Fibroblast of skin of abdomen (primary cell): Measurements from ENCODE around the gene SNF8.

Experiments
- DNase-seq: peaks from one replicate; pipeline ENCODE4 v3.0.0-alpha.2; 2013

The SNF8 gene

DNA sequence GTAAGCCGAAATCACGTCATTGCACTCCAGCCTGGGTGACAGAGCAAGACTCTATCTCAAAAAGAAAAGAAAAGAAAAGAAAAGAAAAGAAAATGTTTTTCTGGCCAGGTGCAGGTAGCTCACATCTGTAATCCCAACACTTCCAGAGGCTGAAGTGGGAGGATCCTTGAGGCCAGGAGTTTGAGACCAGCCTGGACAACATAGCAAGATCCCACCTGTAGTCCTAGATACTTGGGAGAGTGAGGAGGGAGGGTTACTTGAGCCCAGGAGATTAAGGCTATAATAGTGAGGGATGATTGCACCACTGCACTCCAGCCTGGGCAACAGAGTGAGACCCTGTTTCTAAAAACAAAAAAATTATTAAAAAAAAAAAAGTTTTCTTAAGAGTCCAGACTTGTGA is 54.6 kb downstream of the SNF8 start:
- no peak for DNase-seq

DNA sequence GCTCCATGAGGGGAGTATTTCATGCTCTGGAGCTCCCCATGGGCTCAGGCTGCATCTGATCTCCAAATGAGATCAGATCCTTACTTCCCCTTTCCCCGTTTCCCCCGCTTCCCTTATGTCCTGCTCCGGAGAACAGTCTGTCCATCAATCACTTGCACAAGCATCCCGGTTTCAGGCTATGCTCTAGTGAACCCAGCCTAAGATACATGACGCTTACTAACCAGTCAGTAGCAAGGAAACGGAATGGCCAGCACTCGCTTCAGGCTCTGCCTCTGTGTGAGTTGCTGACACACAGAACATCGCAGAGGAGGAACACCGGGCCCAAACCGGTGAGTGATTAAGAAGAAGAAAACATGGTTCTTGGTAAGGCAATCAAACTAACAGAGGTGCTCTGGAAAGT is 61.5 kb downstream of the SNF8 start:
- no peak for DNase-seq

DNA sequence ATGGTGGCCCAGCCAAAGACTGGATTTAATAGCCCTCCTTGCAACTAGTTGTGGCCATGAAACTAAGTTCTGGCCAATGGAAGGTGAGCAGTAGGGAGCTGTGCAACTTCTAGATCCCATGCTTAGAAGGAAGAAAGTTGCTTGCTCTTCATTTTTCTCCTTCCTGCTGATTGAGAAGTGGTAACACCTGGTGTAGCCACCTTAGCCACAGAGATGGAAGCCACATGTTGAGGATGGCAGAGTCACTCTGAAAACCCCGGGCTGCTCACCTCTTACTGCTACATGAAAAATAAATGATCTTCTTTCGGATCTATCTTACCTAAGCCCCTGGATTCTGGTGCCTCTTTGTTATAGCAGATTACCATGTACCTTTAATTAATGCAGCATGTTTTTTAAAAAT is 62.4 kb downstream of the SNF8 start:
- no peak for DNase-seq
